HepG2 (cell line): ENCODE results near the gene STK17A.

ENCODE experiments used
- AGO2 ChIP-seq: fragments of 200-400 bp; formaldehyde crosslinking; optimal IDR thresholded peaks from 2 replicates; pipeline ENCODE3; 2017; ENCODE audit warnings: mild to moderate bottlenecking, low read depth, low read length, moderate library complexity
- EZH2 ChIP-seq: conservative IDR thresholded peaks from 2 replicates; pipeline ENCODE4 v1.6.1; 2012; ENCODE audit warnings: mild to moderate bottlenecking, low read depth, low read length, moderate library complexity
- MXI1 ChIP-seq: IDR thresholded peaks from 3 replicates; pipeline ENCODE4 v1.6.1; 2012; ENCODE audit warnings: low read depth, low read length, inconsistent platforms, borderline replicate concordance
- NFE2 ChIP-seq: sonication (generic); formaldehyde crosslinking; IDR thresholded peaks from 2 replicates; pipeline ENCODE4 v1.4.0; 2020; ENCODE audit warnings: missing genetic modification reagents
- POLR2A ChIP-seq, 2 experiments: IDR thresholded peaks; 2 replicates each; pipeline ENCODE4 v1.6.1; 2011; ENCODE audit warnings: low read depth in 2 of 2, low read length in 2 of 2, mild to moderate bottlenecking in 1 of 2, moderate library complexity in 1 of 2; ENCODE audit not compliant: insufficient read depth in 1 of 2
- SIX4 ChIP-seq: sonication (generic); formaldehyde crosslinking; IDR thresholded peaks from 2 replicates; pipeline ENCODE4 v1.4.0; 2020; ENCODE audit warnings: missing genetic modification reagents
- TF ChIP-seq, protein P1 (sequence below): sonication (generic); formaldehyde crosslinking; IDR thresholded peaks from 2 replicates; pipeline ENCODE4 v1.5.0; 2020; ENCODE audit warnings: mild to moderate bottlenecking, missing genetic modification reagents, moderate library complexity
- TF ChIP-seq, protein P2 (sequence below): sonication (generic); IDR thresholded peaks from 2 replicates; pipeline ENCODE4 v1.6.1; 2016; ENCODE audit warnings: low read depth, borderline replicate concordance

DNA sequence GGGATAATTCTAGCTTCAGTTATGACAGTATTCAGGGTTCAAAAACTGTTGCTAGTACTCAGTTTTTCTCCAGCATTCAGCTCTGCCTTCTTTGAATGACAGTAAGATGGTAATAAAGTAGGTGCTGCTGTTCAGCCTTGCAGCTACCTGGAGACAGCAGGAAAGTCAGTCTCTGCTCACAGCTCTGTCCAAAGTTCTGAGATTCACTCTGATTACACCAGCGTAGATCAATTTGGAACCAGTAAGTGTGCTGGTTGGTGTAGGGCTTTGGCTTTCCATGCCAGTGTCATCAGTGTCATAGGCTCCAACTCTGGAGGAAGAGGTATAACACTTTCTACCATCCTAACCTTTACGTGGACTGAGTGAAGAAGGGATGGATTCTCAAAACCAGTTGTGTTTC, 26.2 kb downstream of the STK17A start:
- TF ChIP-seq MXI1, result no peak
- TF ChIP-seq NFE2 (CRISPR knock-in tag), result no peak
- TF ChIP-seq, protein P1, sequence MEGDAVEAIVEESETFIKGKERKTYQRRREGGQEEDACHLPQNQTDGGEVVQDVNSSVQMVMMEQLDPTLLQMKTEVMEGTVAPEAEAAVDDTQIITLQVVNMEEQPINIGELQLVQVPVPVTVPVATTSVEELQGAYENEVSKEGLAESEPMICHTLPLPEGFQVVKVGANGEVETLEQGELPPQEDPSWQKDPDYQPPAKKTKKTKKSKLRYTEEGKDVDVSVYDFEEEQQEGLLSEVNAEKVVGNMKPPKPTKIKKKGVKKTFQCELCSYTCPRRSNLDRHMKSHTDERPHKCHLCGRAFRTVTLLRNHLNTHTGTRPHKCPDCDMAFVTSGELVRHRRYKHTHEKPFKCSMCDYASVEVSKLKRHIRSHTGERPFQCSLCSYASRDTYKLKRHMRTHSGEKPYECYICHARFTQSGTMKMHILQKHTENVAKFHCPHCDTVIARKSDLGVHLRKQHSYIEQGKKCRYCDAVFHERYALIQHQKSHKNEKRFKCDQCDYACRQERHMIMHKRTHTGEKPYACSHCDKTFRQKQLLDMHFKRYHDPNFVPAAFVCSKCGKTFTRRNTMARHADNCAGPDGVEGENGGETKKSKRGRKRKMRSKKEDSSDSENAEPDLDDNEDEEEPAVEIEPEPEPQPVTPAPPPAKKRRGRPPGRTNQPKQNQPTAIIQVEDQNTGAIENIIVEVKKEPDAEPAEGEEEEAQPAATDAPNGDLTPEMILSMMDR (CRISPR knock-in tag), result no peak
- TF ChIP-seq SIX4 (CRISPR knock-in tag), result no peak
- no peak for TF ChIP-seq AGO2
- no peak for TF ChIP-seq POLR2A (IDR thresholded peaks at IDR 0.05; ENCODE audit: insufficient read depth in 1 of 2, low read depth in 2 of 2, low read length in 2 of 2)
- no peak for TF ChIP-seq EZH2
- TF ChIP-seq, protein P2, sequence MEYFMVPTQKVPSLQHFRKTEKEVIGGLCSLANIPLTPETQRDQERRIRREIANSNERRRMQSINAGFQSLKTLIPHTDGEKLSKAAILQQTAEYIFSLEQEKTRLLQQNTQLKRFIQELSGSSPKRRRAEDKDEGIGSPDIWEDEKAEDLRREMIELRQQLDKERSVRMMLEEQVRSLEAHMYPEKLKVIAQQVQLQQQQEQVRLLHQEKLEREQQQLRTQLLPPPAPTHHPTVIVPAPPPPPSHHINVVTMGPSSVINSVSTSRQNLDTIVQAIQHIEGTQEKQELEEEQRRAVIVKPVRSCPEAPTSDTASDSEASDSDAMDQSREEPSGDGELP, result no peak
